ENCODE results near the gene C16orf74.

The C16orf74 gene

DNA sequence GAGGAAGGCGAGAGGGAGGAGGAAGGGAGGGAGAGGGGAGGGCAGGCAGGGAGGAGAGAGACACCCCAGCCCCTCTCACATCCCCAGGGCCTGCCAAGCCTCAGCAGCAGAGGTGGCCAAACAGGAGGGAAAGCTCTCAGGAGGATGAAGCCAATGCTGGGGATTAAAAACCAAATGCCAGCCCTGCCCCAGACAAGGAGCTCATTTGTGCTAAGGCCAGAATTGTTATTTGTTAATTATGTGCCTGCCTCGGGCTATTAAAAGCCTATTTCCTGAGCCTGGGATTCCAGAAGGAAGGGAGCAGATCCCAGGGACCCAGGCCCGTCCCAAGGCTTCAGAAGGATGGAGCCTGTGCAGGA is 34.2 kb downstream of the C16orf74 start:
- DNase-seq: peak; percentile 17

DNA sequence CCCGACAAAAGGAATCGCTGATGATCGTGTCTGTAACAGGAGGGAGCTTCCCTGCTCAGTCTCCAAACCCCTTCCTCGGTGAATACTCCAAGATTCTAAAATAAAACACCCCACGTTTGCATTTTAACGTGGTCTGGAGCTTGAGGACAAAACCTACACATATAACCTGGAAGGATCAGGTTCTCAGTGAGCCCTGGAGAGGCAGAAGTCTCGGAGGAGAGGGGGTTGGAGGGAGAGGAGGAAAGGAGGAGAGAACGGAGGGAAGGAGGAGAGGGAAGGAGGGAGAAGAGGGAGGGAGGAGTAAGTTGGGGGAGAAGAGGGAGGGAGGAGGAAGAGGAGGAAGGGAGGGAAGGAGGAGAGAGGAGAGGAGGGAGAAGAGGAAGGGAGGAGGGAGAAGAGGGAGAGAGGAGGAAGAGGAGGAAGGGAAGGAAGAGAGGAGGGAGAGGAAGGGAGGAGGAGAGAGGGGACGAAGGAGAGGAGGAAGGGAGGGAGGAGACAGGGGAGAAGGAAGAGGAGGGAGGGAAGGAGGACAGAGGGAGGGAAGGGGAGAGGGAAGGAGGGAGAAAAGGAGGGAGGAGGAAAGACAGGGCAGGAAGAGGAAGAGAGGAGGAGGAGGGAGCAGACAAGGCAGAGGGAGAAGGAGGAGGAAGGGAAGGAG is 34.7 kb downstream of the C16orf74 start:
- no peak for DNase-seq

DNA sequence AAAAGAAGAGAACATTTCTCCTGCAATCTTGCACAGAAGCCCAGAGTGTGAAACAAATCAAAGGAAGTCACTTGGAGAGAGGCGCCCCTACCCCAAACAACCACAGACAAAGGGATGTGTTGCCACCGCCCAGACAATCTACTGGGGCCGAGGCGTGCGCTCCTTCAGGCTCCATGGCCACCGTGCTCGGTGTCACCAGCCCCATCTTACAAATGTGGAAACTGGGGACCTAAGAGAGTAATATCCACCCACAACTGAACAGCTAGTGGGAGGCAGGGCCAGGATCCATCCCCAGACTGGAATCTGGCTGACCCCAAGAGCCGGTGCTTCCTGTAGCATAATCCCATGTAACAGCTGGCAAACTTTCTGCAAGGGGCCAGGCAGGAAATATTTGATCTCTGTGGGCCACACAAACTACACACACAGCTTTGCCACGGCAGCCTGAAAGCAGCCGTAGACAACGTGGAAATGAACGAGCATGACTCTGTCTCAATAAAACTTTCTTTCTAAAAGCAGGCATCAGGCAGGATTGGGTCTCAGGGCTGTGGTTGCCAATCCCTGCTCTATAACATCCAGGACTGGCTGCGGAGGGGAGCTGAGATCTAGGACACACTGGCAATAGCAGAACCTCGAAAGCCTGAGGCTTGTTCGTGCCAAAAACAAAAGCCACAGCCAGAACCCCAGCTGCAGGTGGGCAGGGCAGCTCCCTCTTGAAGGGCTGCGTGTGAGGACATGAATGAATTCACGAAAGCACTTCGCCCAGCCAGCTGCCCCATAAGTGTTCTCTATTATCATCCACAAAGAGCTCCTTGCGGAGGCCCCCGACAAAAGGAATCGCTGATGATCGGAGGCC is 35.5 kb downstream of the C16orf74 start:
- peak; percentile 89 for DNase-seq

DNA sequence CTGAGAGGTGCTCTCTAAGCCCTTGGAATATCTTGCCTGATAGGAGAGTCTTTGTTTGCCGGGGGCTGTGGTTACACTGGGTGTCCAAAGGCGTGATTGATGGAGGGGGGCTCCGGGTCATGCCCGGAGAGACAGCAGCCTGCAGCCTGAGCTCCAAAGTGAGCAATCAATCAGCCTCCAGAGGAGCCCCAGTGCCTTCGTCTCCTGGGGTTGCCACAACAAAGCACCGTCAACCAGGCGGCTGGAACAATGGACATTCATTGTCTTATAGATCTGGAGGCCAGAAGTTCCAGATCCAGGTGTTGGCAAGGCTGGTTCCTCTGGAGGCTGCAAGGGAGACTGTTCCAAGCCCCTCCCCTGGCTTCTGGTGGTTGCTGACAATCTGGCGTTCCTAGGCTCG is 38.1 kb downstream of the C16orf74 start:
- no peak for DNase-seq

DNA sequence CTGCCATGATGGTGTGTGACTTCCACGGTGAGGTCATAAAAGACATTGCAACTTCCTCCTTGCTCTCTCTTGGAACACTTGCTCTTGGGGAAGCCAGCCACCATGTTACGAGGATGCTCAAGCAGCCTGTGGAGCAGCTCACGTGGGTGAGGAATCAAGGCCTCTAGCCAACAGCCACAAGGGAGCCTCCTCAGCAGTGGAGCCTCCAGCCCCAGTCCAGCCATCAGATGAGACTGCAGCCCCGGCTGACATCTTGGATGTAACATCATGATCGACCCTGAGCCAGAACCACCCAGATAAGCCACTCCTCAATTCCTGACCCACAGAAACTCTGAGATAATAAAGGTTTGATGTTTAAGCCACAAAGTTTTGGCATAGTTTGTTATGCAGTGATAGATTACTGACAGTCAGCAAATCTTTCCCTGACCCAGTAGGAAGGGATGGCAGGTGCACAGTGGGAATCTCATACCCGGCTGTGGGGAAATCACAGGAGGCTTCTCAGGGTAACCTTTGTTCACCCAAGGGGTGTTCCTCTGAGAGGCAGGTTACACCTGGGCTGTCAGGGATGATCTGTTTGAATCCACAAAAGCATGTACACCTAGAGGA is 38.8 kb downstream of the C16orf74 start:
- no peak for DNase-seq

DNA sequence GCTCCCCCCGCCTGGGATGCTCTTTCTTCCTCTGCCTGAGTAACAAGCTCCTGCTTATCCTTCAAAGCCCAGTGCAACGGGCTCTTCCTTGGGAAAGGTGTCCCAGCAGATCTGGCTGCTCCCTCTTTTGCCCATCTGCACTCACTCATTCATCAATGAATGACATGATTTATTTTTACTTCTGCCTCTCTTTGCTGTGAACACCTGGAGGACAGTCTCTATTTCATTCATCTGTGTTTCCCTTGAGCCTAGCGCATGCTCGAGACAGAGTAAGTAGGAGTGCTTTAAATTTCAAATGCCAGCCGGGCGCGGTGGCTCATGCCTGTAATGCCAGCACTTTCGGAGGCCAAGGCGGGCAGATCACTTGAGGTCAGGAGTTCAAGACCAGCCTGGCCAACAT is 40.2 kb downstream of the C16orf74 start:
- DNase-seq: no peak

DNA sequence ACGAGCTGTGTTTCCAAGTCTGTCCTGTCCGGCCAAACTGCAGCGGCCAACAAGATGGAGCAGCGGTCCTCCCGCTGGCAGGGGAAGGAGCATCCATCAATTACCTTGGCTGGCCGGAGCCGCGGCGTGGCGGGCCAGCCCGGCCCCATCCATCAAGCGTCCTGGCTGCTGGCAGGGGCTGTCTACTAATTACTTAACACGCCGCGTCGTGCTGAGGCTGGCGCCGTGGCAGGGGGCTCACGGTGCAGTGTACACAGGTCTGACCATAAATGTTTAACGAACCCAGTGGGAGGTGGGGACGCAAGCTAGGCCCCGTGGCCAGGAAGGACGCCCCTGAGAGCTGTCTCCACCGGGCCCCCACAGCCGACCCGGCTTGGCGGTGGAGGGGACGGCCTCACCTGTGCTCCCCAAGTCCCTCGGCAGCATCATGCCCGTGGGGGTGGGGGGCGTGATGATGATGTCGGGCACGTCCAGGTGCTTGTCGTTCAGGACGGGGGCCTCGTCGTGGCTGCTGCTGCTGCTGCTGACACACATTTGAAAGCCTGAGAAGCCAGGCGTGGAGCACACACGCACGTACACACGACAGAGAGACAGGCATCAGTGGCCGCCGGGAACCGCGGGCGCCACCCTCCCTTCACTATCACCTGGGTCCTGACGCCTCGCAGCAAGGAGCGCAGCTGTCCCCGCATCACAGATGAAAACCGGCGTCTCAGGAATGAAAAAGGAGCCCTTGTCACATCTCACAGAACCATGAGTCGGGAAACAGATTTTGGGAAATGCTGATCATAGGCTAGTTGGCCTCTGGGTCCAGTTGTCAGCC is 40.9 kb downstream of the C16orf74 start:
- no peak for DNase-seq

DNA sequence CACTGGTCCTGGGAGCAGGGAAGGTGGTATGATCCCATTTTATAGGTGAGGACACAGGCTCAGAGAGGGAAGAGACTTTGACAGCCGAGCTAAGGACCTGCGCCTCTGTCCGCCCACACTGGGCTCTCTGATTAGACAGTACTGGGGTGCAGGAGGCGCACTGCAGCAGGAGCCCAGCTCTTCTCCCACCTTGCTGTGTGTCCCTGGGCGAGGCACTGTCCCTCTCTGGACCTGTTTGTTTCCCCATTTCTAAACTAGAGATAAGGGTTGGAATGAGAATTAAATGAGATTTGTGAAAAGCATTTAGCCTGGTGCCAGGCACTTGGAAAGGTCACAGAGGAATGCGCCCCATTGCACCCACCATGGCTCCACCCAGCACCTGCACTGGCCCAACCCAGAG is 42.6 kb downstream of the C16orf74 start:
- DNase-seq: no peak

DNA sequence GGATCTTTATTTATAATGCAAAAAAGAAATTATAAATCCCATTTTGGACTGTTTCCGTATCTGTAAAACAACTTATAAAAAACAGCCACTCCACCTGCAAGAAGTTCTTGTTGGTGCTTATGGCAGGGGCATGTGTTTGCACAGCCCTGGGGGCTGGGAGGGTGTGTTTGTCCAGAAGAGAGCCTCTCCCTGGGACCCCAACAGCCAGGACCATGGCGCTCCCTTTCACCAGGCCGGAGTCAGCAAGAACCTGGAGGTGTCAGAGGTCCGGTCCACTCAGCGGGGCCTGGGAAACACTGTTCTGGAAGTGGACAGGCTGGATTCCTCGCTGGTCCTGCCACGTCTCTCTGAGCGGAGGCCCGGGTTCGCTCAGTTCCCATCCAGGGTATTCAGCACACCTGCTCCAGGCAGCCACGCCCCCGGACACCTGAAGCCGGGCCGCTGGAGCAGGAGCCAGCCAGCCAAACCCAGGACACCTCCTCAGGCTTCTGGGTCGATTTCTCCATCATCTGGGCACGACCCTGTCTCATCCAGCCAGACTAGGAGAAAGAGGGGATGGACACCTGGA is 43.3 kb downstream of the C16orf74 start:
- DNase-seq: no peak

DNA sequence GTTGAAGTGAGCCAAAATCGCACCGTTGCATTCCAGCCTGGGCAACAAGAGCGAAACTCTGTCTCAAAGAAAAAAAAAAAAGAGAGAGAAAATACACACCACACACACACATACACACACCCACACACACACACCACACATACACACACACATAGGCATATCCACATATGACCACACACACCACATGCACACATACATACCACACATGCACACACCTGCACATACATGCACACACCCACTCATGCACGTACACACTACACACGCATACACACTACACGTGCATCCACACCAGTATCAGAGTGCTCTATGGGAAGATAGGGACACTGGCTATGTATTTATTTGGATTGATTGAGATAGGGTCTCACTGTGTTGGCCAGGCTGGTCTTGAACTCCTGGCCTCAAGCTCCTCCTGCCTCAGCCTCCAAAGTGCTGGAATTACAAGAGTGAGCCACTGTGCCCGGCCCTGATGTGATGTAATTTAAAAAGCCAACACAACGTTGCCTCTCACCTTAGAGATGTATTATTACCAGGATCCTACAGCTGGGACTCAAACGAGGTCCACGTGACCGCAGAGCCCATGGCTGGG is 44.4 kb downstream of the C16orf74 start:
- DNase-seq: no peak

DNA sequence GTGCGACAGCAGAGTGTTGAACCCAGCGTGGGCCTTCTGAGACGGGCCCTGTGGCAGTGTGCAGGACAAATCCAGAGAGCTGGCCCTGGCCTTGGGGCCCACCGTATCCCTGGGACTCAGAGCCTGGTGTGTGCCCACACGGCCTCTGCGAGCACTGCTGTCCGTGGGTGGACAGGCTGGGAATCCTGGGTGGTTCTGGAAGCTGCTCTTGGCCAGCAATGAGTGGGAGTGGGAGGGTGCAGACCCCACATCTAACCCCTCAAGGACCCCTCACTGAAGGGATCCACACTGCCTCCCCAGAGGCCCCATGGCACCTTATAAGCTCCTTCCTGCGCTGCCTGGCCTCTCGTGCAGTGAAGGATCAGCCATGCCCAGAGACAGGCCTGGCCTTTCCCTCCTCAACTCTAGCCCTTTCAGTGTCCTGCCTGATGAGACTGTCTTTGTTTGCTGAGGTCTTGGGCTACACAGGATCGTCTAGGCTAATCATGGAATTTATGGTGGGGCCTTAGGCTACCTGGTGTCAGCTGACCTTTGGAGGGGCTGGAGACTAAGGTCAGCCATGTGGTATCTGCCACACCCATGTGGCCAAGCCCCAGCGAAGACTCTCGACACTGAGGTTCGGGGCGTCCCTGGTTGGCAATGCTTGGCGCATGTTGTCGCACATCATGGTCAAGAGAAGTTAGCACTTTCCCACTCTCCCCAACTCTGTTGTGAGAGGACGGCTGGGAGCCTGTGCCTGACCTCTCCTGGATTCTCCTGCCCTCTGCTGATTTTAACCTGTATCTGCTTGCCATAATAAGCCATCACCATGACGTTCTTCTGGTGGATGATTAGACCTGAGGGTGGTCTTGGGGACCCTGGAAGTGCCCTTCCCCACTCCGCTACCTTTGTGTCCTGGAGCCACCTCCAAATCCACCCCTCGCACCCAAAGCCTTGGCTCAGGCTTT is 45.7 kb downstream of the C16orf74 start:
- DNase-seq: no peak

DNA sequence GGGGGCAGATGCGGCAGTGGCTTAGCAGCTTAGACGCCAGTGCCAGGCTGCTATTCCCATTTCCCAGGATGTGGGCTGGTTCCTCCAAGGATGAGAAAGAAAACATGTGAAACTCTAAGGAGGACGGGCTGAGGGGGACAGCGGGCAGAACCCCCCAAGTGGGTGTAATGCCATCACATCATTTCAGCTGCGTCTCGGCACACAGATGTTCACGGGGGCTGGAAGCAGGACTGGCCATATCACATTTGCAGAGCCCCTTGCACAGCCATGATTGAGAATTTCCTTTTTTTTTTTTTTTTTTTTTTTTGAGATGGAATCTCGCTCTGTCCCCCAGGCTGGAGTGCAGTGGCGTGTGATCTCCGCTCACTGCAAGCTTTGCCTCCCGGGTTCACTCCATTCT is 46.9 kb downstream of the C16orf74 start:
- no peak for DNase-seq

DNA sequence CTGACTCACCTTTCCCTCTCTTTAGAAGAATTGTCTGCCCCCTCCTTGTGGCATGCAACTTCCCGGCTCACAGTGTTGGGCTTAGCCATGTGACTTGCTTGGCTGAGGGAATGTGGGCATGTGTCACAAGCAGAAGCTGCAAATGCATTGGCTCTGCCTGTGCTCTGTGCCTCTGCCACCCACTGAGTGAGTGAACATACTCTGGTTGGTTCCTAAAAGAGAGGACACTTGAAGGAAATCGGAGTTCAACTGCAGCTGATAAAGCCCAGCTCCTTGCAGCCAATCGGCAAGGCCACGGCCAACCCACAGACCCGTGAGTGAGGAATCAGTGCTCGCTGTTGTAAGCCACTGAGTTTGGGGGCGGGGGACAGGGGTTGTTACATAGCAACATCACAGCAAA is 51.3 kb downstream of the C16orf74 start:
- no peak for DNase-seq

DNA sequence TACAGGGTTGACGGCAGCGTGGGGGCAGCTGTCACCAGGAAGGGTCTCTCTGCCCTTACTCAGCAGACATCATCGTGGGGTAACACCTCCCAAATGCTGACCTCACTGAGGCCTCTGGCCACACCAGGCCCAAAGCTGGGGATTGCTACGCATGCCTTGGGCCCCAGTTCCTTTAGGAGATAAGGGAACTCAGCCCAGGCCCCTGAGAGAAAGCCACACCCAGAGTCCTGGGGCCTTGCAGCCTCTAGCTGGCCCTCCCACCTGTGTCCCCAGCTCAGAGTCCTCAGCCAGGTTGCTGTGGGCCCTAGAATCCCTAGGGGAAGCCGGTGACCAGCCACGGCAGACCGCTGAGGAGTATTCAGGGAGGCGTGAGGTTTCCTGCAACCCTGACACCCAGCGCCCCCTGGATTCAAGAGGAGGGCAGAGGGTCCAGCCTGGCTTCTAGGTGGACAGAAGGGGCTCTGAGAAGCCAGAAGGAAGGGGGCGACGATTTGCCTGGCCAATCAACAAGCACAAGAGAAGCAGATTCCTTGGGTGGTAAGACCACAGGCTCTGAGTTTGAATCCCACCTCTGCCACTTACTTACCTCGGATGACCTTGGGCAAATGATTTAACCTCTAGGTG is 51.8 kb downstream of the C16orf74 start:
- DNase-seq: no peak

DNA sequence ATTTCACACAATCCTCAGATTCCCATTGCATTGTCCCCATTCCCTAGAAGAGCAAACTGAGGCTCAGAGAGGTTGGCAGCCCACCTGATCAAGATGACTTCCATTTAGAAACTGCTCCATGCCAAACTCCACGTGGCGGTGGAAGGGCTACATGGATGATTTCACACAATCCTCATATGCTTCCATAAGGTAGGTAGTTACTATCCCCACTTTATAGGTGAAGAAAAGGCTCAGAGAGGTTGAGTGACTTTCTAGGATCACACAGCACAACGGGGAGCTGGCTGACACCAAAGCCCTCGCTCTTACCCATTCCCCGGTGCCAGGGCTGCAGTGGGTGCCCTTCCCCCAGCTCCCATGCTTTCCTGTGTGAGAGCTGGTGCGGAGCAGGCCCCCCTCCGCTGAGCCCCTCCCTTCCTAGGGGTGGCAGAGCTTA is 52.4 kb downstream of the C16orf74 start:
- DNase-seq: no peak

DNA sequence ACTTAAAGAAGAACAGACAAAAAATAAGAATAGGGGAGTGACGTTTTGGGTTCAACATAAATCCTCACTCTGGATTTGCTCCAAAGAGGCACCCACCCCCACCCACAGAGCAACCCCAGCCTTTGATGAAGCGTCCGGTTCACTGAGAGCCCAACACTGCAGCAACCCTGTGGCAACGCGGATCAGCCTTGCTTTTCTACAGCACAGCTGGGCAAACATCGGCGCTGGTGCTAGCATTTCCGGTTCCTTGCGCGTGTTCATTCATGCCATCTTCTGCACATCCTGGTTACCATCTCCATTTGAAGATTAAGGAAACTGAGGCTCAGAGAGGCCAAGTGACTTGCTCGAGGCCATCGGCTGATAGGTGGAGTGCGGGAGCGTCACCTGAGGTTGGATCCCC is 53.5 kb downstream of the C16orf74 start:
- DNase-seq: no peak

DNA sequence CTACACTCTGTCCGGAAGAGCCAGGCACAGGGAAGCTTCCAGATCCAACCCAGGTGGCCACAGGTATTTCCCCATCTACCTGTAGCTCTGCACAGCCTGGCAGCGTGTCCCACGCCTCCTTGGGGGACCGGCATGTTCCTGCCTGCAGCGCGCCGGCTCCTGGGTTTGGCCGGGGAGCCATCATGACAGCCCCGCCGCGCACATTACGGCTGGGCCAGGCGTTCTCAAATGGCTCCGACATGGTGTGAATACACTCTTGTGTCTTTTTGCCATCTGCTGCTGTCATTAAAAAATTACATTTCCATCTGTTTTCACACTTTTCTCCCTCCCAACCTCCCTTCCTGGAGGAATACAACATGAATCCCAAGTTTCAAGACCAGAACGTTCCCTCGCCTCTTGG is 54.1 kb downstream of the C16orf74 start:
- no peak for DNase-seq

DNA sequence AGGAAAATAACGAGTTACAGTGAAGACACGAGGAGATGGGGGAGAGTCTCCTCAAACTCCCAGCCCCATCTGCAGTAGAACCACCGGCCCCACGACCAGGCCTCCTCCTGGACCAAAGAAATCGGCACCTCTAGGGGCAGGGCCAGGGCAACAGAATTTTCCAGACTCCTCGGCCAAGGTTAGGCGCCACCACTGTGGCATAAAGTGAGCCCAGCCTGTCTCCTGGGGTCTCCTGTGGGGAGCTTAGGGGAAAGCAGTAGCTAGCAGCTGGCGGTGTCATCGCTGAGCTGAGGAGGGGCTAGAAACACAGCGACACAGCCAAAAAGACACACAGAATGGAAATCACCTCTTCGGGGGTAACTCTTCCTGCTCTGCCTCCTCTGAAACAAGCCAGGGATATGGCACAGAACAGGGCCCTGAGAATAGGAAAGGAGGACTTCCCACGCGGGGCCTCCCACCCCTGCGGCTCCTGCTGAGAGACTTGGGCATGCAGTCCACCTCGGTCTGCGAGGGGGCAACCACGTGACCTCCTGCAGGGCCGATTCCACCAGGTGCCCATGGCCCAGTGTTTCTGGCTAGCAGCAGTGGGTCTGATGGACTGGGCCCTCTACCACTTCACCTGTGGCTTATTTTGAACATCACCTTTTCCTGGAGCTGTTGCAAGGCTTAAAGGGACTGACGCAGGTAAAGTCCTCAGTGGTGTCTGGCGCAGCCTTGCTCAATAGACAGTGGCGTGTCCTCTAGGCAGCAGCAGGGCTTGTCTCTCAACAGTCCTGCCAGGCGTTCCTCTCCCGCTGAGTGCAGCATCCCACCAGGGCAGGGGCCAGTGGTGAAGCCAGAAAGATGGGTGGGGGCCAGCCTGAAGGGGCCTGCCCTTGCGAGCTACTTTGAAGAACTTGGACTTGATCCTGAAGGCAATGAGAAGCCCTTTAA is 55.4 kb downstream of the C16orf74 start:
- no peak for DNase-seq

DNA sequence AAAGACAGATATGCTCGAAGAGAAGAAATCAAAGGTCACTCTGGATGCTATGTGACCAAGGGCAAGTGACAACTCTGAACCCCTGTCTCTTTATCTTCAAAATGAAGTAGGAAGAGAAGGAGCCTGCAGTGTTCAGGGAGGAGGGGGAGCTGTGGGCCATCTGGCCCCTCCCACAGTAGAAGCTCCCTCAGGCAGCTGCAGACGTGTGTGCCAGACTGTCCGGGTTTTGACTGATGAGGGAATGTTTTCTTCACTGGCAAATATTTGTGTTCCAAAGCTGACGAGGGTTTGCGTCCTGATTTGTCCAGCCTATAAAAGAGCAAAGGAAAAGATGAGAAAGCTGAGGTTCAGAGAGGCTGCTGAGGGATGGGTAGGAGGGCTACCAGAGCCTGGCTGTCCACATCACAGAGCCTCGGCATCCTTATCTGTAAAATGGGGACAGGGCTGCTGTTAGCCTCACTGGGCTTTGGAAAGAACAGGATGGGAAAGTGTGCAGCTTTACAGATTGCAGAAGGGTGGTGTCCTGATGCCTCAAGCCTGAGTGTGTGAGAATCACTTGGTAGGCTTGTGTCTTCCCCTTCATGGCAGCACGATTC is 60.3 kb downstream of the C16orf74 start:
- no peak for DNase-seq
